SK-N-SH (cell line): Measurements from ENCODE around the gene TLL2.

ENCODE experiments used
- CHD2 ChIP-seq: fragments of 150-350 bp; IDR thresholded peaks from 2 replicates; pipeline ENCODE4 v1.6.1; 2018; ENCODE audit warnings: low read length; ENCODE audit not compliant: partially characterized antibody
- CTCF ChIP-seq: fragments of 200-600 bp; sonication (generic); IDR thresholded peaks from 2 replicates; pipeline ENCODE4 v1.6.1; 2017; ENCODE audit warnings: antibody characterized with exemption, mild to moderate bottlenecking, moderate library complexity
- JUND ChIP-seq: IDR thresholded peaks from 2 replicates; pipeline ENCODE4 v1.4.0; 2012
- POLR2AphosphoS5 ChIP-seq: IDR thresholded peaks from 2 replicates; pipeline ENCODE4 v1.6.1; 2012; ENCODE audit warnings: low read depth, low read length
- USF1 ChIP-seq: IDR thresholded peaks from 2 replicates; pipeline ENCODE4 v1.4.0; 2012; ENCODE audit warnings: low read depth, borderline replicate concordance
- USF2 ChIP-seq: fragments of 150-350 bp; IDR thresholded peaks from 2 replicates; pipeline ENCODE4 v1.6.1; 2017; ENCODE audit warnings: antibody characterized with exemption, low read length, low read depth, borderline replicate concordance

DNA sequence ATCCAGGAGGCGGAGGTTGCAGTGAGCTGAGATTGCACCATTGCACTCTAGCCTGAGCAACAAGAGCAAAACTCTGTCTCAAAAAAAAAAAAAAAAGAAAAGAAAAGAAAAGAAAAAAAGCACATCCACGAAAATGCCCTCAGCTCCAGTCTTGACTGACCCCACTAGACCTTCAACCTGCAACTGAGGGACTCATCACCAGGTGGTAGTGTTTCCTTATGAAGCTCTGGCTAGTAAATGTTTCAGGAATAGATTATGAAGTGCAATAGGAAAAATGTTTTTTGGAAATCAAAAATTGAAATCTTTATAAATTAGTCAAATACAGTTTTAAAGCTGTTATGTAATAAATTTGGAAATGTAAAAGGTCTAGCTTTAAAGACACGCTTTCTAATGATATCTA is 22.4 kb downstream of the TLL2 start:
- no peak for TF ChIP-seq USF1
- no peak for TF ChIP-seq POLR2AphosphoS5
- TF ChIP-seq CHD2 = no peak
- no peak for TF ChIP-seq USF2
- TF ChIP-seq JUND = no peak
- TF ChIP-seq CTCF = peak; percentile 46
